Astrocyte (in vitro differentiated cells and primary cell): ENCODE measurements around the gene BRWD1.

Experiments
- EZH2 ChIP-seq: IDR thresholded peaks from 2 replicates; pipeline ENCODE4 v1.6.1; 2012; ENCODE audit warnings: mild to moderate bottlenecking, low read length, inconsistent platforms; ENCODE audit not compliant: insufficient read depth
- TF ChIP-seq, protein P1 (sequence below): IDR thresholded peaks from 2 replicates; pipeline ENCODE4 v1.5.1; 2011; ENCODE audit warnings: low read depth, mild to moderate bottlenecking, inconsistent platforms, low read length, moderate library complexity; ENCODE audit not compliant: insufficient read depth

DNA sequence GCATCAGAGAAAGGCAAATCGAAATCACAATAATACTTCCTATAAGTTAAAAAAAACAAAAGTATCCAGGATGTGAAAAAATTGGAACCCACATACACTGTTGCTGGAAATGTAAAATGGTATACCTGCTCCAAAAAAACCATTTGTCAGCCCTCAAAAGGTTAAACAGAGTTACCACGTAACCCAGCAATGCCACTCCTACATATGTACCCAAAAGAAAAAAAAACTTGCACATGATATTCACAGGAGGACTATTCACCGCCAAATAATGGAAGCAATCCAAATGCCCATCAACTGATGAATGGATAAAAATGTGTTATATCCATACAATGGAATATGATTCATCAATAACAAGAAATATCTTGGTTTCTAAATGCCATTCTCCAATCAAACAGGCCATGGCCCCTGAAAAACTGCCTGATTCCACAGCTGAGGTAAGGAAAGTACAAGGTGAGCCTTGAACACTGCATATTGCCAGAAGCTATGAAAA lies 91.4 kb downstream of the BRWD1 start:
- TF ChIP-seq, protein P1, sequence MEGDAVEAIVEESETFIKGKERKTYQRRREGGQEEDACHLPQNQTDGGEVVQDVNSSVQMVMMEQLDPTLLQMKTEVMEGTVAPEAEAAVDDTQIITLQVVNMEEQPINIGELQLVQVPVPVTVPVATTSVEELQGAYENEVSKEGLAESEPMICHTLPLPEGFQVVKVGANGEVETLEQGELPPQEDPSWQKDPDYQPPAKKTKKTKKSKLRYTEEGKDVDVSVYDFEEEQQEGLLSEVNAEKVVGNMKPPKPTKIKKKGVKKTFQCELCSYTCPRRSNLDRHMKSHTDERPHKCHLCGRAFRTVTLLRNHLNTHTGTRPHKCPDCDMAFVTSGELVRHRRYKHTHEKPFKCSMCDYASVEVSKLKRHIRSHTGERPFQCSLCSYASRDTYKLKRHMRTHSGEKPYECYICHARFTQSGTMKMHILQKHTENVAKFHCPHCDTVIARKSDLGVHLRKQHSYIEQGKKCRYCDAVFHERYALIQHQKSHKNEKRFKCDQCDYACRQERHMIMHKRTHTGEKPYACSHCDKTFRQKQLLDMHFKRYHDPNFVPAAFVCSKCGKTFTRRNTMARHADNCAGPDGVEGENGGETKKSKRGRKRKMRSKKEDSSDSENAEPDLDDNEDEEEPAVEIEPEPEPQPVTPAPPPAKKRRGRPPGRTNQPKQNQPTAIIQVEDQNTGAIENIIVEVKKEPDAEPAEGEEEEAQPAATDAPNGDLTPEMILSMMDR: no peak
- no peak for TF ChIP-seq EZH2
